ENCODE results near the gene AGTR1.
"Not testable (repeated sequence)": the region's sequence is repeated elsewhere in the genome, so short reads cannot be mapped to it uniquely, and the experiment has no call there.

The AGTR1 gene

DNA sequence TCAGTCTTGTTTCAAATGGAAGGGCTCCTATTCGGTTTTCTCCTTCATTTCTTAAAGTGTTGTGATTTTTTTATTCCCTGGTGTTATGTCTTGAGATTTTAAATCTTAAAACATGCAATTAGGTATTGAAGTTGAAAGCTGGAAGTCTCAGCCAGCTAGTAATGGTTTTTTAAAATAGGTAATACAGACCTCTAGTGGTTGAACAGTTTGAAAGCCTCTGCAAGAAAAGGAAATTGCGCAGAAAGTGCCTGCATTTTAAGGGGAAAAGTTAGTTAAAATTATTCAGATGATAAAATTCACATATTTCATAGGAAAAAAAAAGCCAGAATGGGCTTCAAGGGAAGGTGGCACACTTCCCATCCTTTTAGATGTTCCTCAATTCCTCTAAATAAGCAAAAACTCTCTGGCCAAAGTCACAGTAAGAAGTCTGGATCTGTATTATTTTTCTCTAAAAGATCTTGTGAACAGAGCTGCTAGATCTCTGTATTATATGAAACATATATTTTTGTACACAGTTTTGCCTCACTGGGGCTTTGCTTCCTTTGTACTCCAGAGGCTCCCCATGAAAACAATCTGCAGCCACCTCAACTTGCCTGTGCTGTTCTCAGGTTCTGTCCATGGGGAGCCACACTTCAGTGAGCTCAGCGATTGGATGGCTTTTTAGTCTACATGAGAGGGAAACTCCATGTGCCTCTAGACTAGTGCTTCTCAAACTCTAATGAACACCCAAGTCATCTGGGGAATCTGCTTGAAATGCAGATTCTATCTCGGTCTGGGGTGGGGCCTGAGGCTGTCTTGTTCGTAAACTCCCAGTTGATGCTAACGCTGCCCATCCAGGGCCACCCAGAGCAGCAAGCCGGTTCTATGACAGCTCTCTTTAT, 21.5 kb downstream of the AGTR1 start:
- no peak for DNase-seq

DNA sequence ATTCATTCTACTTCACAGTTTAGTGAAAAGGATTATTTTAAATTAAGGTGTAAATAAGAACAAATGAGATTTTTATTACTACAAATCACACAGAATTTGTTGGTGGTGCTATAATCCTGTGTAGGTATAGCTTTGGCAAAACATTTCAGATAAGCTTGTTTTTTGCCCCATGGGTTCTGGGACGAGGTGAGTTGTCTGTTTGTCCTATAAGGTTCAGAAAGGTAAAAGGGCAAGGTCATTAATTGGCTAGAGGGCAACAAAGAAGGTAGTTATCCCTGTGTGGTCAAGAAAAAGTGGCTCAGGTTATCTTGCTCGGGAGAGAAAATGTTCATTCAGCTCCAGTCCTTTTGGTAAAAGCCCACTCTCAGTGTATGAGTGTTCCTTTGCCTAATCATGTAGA, 23.2 kb downstream of the AGTR1 start:
- no peak for DNase-seq

GRCh38 chr3:148723631-148724030, 25.9 kb downstream of the AGTR1 start:
- no peak for DNase-seq

DNA sequence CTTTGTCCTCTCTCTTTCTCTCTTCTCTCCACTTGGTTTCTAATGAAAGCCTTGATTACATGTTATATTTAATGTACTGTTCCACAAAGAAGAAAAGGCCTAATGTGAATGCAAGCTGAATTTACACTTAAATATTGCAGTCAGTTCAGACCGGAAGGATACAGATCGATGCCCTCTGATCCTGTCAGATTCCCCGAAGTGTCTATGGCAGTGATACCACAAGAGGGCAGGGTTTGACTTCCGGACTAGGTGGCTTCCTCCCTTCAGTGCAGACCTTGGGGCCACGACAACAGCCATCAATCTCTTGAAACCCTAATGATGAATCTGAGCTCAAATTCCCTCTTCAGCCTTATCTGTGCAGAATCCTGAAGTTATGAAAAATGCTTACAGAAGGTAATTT, 29.5 kb downstream of the AGTR1 start:
- peak; percentile 27 for DNase-seq

- no peak for DNase-seq
Measured at GRCh38 chr3:148728753-148729152, 31.1 kb downstream of the AGTR1 start.

- DNase-seq, result no peak
Measured at GRCh38 chr3:148729476-148730055, 31.9 kb downstream of the AGTR1 start.

DNA sequence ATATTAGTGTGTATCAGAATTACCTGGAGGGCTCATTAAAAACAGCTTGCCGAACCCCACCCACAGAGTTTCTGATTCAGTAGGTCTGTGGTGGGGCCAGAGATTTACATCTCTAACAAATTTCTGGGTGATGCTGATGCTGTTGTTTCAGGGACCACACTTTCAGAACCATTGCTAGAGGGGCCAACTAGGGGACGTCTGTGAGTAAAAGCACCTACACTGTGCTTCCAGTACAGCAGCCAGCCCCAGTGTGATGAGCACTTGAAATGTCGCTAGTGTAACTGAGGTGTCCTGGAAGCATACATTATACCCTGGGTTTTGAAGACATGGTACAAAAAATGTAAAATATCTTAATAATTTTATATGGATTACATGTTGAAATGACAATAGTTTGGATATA, 33.0 kb downstream of the AGTR1 start:
- DNase-seq, result no peak

- no peak for DNase-seq
Measured at GRCh38 chr3:148735597-148735996, 37.9 kb downstream of the AGTR1 start.

DNA sequence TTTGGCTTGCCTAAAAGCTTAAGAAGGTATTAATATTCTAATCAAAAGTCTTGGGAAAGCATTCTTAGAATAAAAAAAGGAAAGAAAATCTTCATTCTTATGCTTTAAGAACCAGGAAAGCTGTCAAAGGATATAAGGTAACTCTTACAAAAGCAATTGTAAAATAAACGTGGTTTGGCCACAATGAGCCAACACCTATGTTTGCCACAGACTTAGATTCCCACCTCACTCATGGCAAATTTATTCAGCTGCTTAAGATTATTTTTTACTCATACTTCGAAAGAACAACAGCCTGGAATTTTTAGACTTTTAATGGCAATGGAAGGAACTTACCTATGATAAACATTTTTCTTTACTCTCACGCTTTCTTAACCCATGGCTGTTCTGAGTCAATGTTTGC, 38.4 kb downstream of the AGTR1 start:
- DNase-seq, result no peak

GRCh38 chr3:148737104-148737530, 39.4 kb downstream of the AGTR1 start:
- DNase-seq, result no peak

DNA sequence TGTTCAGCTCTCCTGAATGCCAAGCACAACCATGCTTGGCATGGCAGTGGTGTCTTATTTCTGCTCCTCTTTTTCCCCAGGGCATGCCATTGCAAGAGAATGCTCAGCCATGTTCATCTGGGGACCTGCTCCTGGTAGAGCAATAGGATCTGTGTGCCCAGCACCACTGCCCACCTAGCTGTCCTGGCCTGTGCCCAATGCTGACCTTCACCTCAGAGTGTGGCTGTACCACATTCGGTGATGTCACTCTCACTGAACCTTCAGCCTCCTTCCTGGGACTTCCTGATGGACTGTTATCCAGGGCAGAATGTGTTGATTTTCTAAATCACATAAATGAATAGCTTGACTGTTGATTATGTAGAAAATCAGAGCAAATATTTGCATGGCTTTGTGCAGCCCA, 42.0 kb downstream of the AGTR1 start:
- DNase-seq, result no peak

- no peak for DNase-seq
Measured at GRCh38 chr3:148740291-148740690, 42.6 kb downstream of the AGTR1 start.

GRCh38 chr3:148741219-148741618, 43.5 kb downstream of the AGTR1 start:
- DNase-seq, result no peak

DNA sequence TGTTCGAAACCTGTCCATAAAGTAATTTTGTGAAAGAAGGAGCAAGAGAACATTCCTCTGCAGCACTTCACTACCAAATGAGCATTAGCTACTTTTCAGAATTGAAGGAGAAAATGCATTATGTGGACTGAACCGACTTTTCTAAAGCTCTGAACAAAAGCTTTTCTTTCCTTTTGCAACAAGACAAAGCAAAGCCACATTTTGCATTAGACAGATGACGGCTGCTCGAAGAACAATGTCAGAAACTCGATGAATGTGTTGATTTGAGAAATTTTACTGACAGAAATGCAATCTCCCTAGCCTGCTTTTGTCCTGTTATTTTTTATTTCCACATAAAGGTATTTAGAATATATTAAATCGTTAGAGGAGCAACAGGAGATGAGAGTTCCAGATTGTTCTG, 44.4 kb downstream of the AGTR1 start:
- no peak for DNase-seq

DNA sequence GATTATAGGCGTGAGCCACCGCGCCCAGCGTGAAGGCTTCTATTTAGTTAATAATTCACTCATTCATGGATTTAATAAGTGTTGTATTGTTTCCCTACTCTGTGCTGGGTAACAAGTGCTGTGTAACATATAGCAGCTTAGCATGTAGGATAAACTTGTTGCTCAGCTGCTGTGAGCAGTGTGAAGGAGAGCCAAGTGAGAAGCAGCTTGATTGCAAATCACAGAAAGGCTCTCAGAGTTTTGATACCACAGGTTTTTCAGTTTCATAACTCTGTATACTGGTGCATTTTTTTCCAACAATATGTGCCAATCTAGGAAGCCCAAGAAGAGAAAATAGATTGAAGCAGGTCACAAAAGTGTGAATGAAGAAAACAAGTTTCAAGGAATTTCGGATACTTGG, 48.4 kb downstream of the AGTR1 start:
- DNase-seq, result no peak

GRCh38 chr3:148748283-148748682, 50.6 kb downstream of the AGTR1 start:
- no peak for DNase-seq

- DNase-seq, result no peak
Measured at GRCh38 chr3:148750296-148750695, 52.6 kb downstream of the AGTR1 start.

- DNase-seq, result no peak
Measured at GRCh38 chr3:148751461-148751860, 53.8 kb downstream of the AGTR1 start.

- not testable (repeated sequence) for DNase-seq
Measured at GRCh38 chr3:148753385-148753784, 55.7 kb downstream of the AGTR1 start.

DNA sequence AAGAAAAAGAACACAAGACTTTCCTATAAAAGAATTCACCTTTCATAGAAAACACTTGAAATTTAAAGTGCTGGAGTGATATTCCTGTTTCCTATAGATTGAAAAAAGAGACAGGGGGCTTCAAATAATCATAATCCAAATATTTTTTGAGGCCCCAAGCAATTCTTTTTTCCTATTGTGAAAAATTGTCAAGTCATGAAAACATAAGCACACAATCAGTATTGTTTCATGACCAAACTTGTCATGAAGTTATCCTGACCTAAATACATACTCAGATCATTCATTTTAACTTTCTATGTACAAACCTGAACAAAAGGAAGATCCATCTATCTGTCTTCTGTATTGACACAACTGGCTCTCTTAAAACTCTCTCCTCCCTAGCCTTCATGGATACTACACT, 57.9 kb downstream of the AGTR1 start:
- DNase-seq, result no peak

GRCh38 chr3:148756311-148756710, 58.6 kb downstream of the AGTR1 start:
- no peak for DNase-seq

DNA sequence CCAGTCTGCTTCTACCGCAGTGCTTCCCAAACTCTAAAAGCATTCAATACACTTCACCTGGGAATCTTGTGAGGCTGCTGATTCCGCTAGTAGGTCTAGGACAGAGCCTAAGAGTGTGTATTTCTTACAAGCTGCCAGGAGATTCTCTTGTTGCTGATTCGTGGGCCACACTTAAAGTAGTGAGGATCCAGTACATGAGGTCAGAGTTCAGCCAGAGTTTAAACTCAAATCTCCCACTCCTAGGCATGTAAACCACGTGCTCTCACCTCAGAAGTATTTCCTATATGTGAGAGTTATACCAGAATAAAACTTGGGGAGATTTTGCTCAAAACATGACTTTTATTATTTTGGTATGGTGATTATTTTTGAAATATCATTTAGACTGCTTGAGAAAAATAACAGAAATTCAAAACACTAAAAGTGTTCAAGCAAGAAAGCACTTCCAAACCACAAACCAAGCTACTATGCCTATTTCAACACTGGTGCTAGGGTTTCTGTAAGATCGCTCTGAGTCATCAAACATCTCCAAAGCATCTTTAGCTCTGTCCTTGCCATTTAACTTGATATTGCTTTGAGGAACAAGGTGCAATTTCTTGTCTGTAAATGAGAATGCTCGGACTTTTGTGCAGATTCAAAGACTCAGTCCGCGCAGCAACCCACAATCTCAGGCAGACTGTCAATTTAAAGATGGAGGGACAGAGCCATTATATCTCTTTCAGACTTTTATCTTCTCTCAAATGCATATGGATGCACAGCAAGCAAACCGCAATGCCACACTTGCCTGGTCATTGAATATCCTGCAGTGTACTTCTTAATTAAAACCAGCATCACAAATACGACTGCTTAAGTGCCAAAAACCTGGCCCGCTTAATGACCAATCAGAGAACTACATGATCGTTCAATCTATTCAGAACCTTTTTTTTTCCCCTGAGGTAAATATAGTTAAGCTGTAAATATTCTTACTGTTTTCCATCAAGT, 59.8 kb downstream of the AGTR1 start:
- DNase-seq, result no peak

DNA sequence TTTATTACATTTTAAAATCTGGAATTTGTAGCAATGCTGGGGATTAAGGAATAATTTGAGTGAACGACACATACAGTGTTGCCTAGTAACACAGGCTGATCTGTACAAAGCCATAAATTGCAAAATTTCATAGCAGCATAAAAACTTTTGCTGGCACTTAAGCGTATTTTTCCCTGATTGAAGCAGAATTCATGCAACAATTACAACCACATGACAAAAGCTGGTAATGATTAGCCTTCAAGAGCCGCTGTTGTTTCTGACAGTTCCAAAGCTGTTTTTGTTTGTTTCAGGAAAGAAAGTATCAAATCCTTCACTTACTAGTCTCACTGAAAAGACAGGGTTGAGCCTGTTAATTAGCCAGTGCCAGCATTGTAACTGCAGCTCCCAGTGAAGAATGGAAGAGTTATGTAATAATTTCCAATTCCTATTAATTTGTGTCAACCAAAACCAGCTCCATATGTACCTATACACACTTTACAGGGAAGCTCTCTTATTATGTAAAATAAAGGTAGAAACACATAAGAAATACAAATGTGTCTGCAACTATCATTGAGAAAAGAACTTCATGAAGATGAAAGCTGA, 60.7 kb downstream of the AGTR1 start:
- DNase-seq, result no peak
